ENCODE data around the gene LEPROT. TPM values are rescaled to one million over a fixed set of nuclear protein-coding genes. Genes with fewer than 3 reads are reported as not detected.
A peak's percentile ranks its signal among the peaks of the same experiment; 100 is the strongest.

Gene LEPROT
- 5.0 TPM for polyA plus RNA-seq (2012; ENCODE audit: insufficient read length, low read depth)

DNA sequence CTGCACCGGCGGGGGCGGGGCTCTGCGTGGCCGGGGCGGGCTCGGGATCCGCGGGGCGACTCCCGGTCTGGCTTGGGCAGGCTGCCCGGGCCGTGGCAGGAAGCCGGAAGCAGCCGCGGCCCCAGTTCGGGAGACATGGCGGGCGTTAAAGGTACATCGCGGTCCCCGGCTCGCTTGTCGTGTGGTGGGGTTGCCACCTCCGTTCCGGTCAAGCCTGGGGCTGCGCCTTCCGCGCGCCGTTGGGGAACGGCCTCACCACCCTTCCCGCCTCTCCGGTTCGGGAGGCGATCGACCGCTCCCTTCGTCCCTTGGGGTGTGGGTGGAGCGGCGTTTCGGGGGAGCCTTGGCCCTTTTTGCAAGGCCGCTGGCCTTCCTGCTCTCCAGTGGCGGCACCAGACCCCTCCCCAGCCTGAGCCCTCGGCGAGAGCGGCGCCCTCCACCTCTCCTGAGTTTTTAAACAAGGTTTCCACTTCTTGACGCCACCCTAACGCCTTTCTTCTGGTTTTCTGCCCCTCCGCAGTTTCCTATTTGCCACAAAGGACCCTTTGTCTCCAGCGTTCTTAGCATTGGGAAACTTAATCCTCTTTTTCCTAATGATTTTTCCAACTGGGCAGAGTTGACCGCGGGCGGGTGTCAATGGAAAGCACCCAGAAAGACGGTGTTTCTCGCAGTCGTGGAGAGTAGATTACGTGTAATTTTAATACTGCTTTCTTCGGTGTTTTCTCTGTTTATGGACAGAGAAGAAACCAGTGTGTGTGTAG is at the start of gene LEPROT, which contains the start of gene LEPR:
Gene LEPROT, plus strand, starts transcription at position 79 of the 761 bp plus-strand sequence. Its CDS starts 57 bp downstream, at position 136.
Gene LEPR, plus strand, starts transcription at position 79 of the 761 bp plus-strand sequence. CDS start 144,898 bp downstream, outside the sequence.
- no peak; the same call in 1 of the 2 replicates for TF ChIP-seq POLR2AphosphoS5 (IDR thresholded peaks at IDR 0.05; ENCODE audit: low read depth, low read length)
- TF ChIP-seq, protein P1, sequence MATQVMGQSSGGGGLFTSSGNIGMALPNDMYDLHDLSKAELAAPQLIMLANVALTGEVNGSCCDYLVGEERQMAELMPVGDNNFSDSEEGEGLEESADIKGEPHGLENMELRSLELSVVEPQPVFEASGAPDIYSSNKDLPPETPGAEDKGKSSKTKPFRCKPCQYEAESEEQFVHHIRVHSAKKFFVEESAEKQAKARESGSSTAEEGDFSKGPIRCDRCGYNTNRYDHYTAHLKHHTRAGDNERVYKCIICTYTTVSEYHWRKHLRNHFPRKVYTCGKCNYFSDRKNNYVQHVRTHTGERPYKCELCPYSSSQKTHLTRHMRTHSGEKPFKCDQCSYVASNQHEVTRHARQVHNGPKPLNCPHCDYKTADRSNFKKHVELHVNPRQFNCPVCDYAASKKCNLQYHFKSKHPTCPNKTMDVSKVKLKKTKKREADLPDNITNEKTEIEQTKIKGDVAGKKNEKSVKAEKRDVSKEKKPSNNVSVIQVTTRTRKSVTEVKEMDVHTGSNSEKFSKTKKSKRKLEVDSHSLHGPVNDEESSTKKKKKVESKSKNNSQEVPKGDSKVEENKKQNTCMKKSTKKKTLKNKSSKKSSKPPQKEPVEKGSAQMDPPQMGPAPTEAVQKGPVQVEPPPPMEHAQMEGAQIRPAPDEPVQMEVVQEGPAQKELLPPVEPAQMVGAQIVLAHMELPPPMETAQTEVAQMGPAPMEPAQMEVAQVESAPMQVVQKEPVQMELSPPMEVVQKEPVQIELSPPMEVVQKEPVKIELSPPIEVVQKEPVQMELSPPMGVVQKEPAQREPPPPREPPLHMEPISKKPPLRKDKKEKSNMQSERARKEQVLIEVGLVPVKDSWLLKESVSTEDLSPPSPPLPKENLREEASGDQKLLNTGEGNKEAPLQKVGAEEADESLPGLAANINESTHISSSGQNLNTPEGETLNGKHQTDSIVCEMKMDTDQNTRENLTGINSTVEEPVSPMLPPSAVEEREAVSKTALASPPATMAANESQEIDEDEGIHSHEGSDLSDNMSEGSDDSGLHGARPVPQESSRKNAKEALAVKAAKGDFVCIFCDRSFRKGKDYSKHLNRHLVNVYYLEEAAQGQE (IDR thresholded peaks at IDR 0.05; ENCODE audit: insufficient read depth in 1 of 2, low read depth in 2 of 2, low read length in 2 of 2), result no peak
- no peak for TF ChIP-seq FOXP2 (optimal IDR thresholded peaks at IDR 0.05; ENCODE audit: borderline replicate concordance, extremely low read depth, extremely low read length, insufficient read depth)
- no peak for TF ChIP-seq SIN3A (IDR thresholded peaks at IDR 0.05; ENCODE audit: borderline replicate concordance, insufficient read depth, low read length)
- TF ChIP-seq TAF1 (IDR thresholded peaks at IDR 0.05; ENCODE audit: borderline replicate concordance, insufficient read depth, low read length), result peak; percentile 75

DNA sequence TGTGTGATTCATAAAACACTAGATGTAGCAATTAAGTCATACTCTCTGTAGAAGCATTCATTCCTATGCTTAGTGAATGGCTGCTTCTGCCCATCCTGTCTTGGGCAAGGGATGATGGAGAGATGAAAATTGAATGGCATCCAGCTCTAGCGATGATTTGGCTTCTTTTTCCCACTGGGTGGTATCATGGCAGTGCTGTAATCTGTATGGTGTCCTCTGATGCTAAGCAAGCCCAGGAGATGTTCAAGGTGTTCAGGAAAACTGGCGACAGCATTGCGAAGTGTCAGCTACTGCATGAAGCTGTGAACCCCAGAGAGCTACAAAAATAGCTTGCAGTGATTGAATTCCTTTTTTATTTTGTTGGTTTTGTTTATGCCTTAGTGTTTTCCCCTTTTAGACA is 48.9 kb upstream of the LEPROT start:
- no peak for TF ChIP-seq TAF1 (IDR thresholded peaks at IDR 0.05; ENCODE audit: borderline replicate concordance, insufficient read depth, low read length)
- TF ChIP-seq SIN3A (IDR thresholded peaks at IDR 0.05; ENCODE audit: borderline replicate concordance, insufficient read depth, low read length), result no peak
- no peak for TF ChIP-seq POLR2AphosphoS5 (IDR thresholded peaks at IDR 0.05; ENCODE audit: low read depth, low read length)
- TF ChIP-seq FOXP2 (optimal IDR thresholded peaks at IDR 0.05; ENCODE audit: borderline replicate concordance, extremely low read depth, extremely low read length, insufficient read depth), result no peak
- TF ChIP-seq, protein P1 (IDR thresholded peaks at IDR 0.05; ENCODE audit: insufficient read depth in 1 of 2, low read depth in 2 of 2, low read length in 2 of 2), result no peak

DNA sequence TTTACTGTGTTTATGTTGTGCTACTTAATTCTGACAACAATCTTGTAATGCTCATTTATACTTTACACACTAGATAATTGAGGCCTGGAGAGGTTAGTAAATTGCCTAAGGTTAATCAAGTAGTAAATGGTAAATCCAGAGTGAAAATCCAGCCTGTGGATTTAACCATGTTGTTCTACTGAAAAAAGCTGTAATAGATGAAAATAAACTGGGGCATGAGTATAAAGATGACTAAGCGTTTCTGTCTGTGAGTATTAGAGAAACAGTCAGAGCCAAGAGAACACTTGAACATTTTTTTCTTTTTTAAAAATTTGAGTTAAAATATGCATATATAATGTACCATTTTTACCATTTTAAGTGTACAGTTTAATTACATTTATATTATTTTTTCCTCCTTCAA is 47.9 kb upstream of the LEPROT start:
- no peak for TF ChIP-seq TAF1 (IDR thresholded peaks at IDR 0.05; ENCODE audit: borderline replicate concordance, insufficient read depth, low read length)
- TF ChIP-seq, protein P1 (IDR thresholded peaks at IDR 0.05; ENCODE audit: insufficient read depth in 1 of 2, low read depth in 2 of 2, low read length in 2 of 2), result no peak
- TF ChIP-seq SIN3A (IDR thresholded peaks at IDR 0.05; ENCODE audit: borderline replicate concordance, insufficient read depth, low read length), result no peak
- TF ChIP-seq POLR2AphosphoS5 (IDR thresholded peaks at IDR 0.05; ENCODE audit: low read depth, low read length), result no peak
- TF ChIP-seq FOXP2 (optimal IDR thresholded peaks at IDR 0.05; ENCODE audit: borderline replicate concordance, extremely low read depth, extremely low read length, insufficient read depth), result no peak

DNA sequence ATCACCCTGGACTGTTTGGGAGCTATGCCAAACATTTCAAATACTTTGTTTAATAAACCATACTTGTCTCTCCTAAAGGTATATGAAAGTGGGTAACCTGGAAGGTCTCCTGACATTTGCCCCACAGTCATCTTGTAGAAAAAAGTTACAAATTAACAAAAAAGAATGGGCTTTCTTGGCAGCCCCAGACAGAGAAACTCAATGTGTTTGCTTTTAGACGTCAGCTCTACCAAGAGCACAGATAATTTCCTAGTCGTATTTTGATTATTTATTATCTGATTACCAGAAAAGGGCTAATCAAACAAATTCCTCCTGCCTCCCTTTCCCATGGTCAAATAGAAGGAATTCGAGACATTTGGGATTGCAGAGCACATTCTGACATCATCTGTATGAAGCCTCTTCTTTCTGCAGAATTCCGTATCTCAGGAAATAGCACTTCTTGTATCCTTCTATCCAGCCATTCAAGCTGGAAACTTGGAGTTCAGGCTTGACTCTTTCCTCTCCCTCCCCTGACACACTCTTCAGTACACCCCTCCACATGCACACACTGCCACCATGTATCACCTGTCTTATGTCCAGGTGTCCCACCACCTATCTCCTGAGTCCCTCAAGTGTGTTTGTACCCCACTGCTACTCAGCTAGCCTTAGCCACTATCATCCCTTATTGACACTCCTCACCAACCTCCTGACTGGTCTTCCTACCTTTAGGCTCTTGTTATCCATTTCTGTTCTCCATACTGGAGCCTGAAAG is 42.8 kb upstream of the LEPROT start:
- no peak for TF ChIP-seq TAF1 (IDR thresholded peaks at IDR 0.05; ENCODE audit: borderline replicate concordance, insufficient read depth, low read length)
- no peak for TF ChIP-seq FOXP2 (optimal IDR thresholded peaks at IDR 0.05; ENCODE audit: borderline replicate concordance, extremely low read depth, extremely low read length, insufficient read depth)
- TF ChIP-seq, protein P1 (IDR thresholded peaks at IDR 0.05; ENCODE audit: insufficient read depth in 1 of 2, low read depth in 2 of 2, low read length in 2 of 2), result no peak
- no peak for TF ChIP-seq SIN3A (IDR thresholded peaks at IDR 0.05; ENCODE audit: borderline replicate concordance, insufficient read depth, low read length)
- no peak for TF ChIP-seq POLR2AphosphoS5 (IDR thresholded peaks at IDR 0.05; ENCODE audit: low read depth, low read length)

All from PFSK-1 (cell line).